Measurements from ENCODE around the gene ZNF527. TPM values are rescaled to one million over a fixed set of nuclear protein-coding genes. Genes with fewer than 3 reads are reported as not detected.

Gene ZNF527
- total and polyA plus RNA-seq, 9 of the 15 experiments (the other 6 are each of a cell fraction or from before 2014, with no cell fraction given) = 0.18 to 1.4 (median 0.86) TPM

DNA sequence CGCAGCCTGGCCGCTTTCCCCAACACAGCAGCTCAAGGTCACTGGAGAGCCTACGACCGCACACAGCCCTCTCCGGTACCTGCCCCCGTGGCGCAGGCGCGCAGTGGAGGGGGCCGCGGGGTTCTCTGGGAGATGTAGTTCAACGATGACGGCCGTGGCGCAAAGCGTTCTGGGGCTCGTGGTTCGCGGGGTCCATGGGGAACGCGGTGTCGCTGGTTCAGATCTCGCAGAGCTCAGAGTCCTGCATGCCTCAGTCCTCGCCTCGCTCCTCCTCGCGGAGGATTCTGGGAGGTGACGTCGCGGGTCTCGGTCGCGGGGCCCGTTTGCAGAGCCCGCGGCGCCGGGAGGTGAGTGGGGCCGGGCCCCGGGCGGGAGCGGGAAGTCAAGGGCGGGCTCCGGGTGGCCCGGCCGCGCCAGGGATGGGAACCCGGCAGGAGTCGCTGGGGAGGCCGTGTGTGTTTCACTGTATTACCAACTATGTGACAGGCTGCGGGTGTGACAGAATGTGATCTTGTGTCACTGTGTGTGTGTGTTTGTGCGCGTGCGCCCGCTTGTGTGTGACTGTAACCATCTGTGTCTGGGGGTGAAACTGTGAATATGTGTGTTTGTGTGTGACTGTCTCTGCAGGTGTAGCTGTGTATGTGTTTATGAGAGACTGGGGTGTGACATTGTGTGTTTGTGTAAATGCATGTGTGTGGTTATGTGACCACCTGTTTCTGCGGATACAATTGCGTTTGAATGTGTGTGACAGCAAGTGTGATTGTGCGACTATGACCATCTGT lies at the start of gene ZNF527 (continued):
- TF ChIP-seq, protein P1, sequence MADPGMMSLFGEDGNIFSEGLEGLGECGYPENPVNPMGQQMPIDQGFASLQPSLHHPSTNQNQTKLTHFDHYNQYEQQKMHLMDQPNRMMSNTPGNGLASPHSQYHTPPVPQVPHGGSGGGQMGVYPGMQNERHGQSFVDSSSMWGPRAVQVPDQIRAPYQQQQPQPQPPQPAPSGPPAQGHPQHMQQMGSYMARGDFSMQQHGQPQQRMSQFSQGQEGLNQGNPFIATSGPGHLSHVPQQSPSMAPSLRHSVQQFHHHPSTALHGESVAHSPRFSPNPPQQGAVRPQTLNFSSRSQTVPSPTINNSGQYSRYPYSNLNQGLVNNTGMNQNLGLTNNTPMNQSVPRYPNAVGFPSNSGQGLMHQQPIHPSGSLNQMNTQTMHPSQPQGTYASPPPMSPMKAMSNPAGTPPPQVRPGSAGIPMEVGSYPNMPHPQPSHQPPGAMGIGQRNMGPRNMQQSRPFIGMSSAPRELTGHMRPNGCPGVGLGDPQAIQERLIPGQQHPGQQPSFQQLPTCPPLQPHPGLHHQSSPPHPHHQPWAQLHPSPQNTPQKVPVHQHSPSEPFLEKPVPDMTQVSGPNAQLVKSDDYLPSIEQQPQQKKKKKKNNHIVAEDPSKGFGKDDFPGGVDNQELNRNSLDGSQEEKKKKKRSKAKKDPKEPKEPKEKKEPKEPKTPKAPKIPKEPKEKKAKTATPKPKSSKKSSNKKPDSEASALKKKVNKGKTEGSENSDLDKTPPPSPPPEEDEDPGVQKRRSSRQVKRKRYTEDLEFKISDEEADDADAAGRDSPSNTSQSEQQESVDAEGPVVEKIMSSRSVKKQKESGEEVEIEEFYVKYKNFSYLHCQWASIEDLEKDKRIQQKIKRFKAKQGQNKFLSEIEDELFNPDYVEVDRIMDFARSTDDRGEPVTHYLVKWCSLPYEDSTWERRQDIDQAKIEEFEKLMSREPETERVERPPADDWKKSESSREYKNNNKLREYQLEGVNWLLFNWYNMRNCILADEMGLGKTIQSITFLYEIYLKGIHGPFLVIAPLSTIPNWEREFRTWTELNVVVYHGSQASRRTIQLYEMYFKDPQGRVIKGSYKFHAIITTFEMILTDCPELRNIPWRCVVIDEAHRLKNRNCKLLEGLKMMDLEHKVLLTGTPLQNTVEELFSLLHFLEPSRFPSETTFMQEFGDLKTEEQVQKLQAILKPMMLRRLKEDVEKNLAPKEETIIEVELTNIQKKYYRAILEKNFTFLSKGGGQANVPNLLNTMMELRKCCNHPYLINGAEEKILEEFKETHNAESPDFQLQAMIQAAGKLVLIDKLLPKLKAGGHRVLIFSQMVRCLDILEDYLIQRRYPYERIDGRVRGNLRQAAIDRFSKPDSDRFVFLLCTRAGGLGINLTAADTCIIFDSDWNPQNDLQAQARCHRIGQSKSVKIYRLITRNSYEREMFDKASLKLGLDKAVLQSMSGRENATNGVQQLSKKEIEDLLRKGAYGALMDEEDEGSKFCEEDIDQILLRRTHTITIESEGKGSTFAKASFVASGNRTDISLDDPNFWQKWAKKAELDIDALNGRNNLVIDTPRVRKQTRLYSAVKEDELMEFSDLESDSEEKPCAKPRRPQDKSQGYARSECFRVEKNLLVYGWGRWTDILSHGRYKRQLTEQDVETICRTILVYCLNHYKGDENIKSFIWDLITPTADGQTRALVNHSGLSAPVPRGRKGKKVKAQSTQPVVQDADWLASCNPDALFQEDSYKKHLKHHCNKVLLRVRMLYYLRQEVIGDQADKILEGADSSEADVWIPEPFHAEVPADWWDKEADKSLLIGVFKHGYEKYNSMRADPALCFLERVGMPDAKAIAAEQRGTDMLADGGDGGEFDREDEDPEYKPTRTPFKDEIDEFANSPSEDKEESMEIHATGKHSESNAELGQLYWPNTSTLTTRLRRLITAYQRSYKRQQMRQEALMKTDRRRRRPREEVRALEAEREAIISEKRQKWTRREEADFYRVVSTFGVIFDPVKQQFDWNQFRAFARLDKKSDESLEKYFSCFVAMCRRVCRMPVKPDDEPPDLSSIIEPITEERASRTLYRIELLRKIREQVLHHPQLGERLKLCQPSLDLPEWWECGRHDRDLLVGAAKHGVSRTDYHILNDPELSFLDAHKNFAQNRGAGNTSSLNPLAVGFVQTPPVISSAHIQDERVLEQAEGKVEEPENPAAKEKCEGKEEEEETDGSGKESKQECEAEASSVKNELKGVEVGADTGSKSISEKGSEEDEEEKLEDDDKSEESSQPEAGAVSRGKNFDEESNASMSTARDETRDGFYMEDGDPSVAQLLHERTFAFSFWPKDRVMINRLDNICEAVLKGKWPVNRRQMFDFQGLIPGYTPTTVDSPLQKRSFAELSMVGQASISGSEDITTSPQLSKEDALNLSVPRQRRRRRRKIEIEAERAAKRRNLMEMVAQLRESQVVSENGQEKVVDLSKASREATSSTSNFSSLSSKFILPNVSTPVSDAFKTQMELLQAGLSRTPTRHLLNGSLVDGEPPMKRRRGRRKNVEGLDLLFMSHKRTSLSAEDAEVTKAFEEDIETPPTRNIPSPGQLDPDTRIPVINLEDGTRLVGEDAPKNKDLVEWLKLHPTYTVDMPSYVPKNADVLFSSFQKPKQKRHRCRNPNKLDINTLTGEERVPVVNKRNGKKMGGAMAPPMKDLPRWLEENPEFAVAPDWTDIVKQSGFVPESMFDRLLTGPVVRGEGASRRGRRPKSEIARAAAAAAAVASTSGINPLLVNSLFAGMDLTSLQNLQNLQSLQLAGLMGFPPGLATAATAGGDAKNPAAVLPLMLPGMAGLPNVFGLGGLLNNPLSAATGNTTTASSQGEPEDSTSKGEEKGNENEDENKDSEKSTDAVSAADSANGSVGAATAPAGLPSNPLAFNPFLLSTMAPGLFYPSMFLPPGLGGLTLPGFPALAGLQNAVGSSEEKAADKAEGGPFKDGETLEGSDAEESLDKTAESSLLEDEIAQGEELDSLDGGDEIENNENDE (IDR thresholded peaks at IDR 0.05; ENCODE audit: low read depth, low read length) = no peak
- TF ChIP-seq GABPA (tag; conservative IDR thresholded peaks at IDR 0.05; ENCODE audit: low read depth) (peak; percentile 42), U2AF2 (optimal IDR thresholded peaks at IDR 0.05; ENCODE audit: low read depth, low read length) (no peak), ZNF384 (IDR thresholded peaks at IDR 0.05; ENCODE audit: low read depth, low read length) (no peak), ZNF174 (CRISPR knock-in tag; IDR thresholded peaks at IDR 0.05) (no peak), ZNF445 (CRISPR knock-in tag; IDR thresholded peaks at IDR 0.05; ENCODE audit: low read depth) (no peak), ATF7 (IDR thresholded peaks at IDR 0.05) (peak; percentile 76), ELF4 (CRISPR knock-in tag; IDR thresholded peaks at IDR 0.05) (no peak)
- TF ChIP-seq, protein P2, sequence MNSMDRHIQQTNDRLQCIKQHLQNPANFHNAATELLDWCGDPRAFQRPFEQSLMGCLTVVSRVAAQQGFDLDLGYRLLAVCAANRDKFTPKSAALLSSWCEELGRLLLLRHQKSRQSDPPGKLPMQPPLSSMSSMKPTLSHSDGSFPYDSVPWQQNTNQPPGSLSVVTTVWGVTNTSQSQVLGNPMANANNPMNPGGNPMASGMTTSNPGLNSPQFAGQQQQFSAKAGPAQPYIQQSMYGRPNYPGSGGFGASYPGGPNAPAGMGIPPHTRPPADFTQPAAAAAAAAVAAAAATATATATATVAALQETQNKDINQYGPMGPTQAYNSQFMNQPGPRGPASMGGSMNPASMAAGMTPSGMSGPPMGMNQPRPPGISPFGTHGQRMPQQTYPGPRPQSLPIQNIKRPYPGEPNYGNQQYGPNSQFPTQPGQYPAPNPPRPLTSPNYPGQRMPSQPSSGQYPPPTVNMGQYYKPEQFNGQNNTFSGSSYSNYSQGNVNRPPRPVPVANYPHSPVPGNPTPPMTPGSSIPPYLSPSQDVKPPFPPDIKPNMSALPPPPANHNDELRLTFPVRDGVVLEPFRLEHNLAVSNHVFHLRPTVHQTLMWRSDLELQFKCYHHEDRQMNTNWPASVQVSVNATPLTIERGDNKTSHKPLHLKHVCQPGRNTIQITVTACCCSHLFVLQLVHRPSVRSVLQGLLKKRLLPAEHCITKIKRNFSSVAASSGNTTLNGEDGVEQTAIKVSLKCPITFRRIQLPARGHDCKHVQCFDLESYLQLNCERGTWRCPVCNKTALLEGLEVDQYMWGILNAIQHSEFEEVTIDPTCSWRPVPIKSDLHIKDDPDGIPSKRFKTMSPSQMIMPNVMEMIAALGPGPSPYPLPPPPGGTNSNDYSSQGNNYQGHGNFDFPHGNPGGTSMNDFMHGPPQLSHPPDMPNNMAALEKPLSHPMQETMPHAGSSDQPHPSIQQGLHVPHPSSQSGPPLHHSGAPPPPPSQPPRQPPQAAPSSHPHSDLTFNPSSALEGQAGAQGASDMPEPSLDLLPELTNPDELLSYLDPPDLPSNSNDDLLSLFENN (IDR thresholded peaks at IDR 0.05; ENCODE audit: low read depth in 2 of 2, low read length in 2 of 2) = no peak
- TF ChIP-seq, protein P3, sequence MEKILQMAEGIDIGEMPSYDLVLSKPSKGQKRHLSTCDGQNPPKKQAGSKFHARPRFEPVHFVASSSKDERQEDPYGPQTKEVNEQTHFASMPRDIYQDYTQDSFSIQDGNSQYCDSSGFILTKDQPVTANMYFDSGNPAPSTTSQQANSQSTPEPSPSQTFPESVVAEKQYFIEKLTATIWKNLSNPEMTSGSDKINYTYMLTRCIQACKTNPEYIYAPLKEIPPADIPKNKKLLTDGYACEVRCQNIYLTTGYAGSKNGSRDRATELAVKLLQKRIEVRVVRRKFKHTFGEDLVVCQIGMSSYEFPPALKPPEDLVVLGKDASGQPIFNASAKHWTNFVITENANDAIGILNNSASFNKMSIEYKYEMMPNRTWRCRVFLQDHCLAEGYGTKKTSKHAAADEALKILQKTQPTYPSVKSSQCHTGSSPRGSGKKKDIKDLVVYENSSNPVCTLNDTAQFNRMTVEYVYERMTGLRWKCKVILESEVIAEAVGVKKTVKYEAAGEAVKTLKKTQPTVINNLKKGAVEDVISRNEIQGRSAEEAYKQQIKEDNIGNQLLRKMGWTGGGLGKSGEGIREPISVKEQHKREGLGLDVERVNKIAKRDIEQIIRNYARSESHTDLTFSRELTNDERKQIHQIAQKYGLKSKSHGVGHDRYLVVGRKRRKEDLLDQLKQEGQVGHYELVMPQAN (IDR thresholded peaks at IDR 0.05; ENCODE audit: borderline replicate concordance) = no peak

Measured in K562 (cell line).